Tongue (tissue), 2 donors: Measurements from ENCODE around the gene ZSWIM6. TPM values are rescaled to one million over a fixed set of nuclear protein-coding genes. Genes with fewer than 3 reads are reported as not detected.
A peak's percentile ranks its signal among the peaks of the same experiment; 100 is the strongest.
"Not testable (repeated sequence)": the region's sequence is repeated elsewhere in the genome, so short reads cannot be mapped to it uniquely, and the experiment has no call there.

Source experiments
- DNase-seq: peaks from one replicate; pipeline ENCODE4 v3.0.0-alpha.2; 2015
- total RNA-seq: library from RNA; depleted of rRNA; stranded (reverse); fragments of >200 nt; gene quantifications from one replicate; pipeline ENCODE4 v1.2.3, GENCODE V29; 2014

ZSWIM6 gene
- total RNA-seq, 1 donor from 2014 or later, result 14.5 TPM

DNA sequence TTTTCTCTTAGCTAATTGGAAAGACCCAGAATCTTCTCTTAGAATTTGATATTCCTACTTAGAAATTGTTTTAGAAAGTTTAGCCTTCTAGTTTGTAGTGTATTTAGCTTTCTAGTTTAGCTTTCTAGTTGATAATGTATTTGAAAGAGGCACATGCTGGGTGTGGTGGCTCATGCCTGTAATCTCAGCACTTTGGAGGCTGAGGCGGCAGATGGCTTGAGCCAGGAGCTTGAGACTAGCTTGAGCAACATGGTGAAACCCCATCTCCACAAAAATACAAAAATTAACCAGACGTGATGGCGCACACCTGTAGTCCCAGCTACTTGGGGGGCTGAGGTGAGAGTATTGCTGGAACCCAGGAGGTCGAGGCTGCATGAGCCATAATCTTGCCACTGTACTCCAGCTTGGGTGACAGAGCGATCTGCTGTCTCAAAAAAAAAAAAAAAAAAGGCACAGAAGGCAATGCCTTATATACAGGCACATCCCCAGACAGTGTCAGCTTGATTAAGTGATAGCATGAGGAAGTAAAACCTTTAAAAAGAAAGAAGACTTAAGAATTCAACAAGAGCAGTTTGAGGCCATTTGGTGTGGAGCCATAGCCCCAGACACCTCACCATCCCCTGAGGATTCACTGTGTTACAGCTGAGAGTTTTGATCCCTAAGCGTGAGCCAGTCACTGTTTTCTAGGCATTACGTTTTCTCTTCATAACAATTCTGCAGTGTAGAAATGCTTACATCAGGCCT lies 34.6 kb downstream of the ZSWIM6 start:
- DNase-seq, result no peak

DNA sequence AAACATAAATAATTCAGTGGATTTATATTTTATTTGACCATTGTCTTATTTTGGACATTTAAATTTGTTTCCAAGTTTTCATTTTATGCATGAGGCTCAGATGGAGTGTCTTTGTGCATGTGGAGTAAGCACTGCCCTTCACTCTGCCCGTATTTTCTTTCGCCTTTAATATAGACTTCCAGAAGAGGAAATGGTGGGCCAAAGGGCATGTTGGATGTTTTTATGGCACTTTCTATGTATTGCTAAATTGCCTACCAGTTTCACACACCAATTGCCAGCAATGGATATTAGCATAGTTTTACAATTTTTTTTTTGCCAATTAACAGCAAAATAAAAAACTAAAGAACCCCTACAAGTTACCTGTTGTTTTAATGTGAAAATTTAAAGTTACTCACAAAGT lies 38.4 kb downstream of the ZSWIM6 start:
- DNase-seq, result no peak

DNA sequence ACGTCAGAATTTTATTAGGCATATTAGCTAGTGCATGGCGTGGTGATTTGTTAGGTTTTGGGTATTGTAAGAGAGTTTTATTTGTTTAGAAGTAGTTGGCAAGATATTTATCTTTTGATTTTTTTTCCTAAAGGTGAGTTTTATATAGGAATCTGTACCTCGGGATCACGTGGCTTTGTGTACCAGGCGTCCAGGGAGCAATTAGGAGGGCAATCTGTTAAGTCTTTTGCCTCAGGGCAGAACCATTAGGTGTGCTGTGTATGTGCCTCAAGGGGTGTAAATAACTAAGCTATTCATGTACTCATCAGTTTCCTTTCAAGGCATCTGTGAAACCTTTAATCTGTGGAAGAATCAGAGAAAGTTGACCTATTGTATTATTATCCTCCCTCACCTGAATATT lies 39.4 kb downstream of the ZSWIM6 start:
- no peak for DNase-seq

DNA sequence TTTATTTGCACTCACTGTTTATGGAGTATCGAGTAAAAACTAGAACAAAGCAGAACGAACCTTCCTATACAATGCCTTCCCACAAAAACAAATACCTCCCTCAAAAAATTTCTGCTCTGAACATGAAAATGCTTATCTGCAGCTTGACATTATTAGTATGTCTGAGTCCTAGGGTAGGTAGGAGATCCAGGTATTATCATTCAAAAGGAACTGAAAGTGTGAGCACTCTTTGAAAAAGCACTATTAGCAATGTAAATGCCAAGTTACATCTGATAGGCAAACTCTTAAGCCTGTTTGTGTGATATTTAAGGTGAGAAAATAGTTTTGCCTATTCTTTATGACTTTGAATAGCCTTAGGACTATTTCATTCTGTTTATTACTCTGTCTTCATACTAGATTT lies 47.6 kb downstream of the ZSWIM6 start:
- DNase-seq, result no peak

DNA sequence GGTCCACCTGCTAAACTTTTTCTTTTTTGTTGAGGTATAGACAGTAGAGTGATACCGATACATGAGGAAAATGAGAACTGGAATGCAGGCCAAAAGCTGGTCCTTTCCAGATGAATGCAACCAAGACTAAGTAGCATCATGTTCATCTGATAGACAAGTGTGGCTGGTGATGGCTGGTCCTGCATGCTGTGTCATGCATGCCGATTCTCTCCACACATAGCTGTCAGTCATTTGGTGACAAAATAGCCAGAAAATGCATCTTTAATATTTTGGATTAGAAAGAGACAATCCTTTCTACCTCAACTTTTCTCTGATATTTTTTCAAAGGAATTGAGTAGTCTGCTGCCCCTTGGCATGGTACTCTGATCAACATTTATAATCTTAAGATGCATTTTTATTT lies 49.9 kb downstream of the ZSWIM6 start:
- DNase-seq, result no peak

DNA sequence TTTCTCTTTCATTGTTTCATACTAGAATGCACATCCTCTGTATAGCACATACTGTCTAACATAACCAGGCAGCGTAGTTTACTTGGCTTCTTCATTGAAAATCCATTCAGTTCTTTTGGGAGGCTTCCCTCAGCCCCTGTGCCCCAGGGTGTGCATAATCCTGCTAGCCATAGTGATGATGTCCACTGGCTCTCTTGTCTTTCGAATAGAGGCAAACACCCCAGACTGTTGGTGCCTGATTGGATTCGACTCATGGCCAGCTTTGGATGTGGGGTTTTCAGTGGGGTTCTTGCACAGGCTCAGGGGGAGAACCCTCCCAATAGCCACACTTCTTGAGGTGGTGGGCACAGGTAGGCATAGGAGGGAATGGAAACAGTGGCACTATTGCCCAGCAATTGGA lies 53.6 kb downstream of the ZSWIM6 start:
- no peak for DNase-seq

DNA sequence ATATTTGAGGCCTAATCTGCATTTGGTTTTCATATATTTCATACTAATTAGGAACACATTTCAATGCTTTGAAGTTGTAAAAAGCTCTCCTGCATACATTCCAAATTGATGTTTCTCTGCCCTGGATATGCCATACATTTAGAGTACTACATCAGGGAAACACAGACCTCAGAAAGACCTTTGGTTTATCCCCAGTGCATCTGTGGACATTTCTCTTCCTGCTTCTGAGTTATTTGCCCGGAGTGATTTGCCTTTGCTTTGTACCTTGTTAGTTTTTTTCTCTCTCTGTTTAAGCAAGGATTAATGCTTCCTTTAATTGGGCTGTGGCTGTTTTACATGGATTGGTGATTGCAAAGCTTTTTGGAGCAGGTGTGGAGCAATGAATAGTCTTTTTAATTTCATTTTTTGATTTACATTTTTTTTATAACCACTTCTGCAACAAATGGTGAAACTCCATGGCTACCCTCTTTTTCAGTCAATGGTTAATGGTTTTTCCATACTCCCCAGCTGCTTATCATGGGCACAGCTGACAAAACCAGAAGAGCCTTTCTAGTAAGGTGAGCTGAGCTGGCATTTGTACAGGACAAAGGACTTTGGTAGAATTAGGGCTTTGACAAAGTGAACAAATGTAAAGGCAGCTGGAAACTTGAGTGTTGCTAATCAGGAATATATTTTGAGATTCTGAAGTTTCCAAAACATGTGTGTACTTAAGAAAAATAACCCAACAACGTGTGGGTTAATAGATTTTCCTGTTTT lies 54.2 kb downstream of the ZSWIM6 start:
- DNase-seq, result peak; percentile 82

DNA sequence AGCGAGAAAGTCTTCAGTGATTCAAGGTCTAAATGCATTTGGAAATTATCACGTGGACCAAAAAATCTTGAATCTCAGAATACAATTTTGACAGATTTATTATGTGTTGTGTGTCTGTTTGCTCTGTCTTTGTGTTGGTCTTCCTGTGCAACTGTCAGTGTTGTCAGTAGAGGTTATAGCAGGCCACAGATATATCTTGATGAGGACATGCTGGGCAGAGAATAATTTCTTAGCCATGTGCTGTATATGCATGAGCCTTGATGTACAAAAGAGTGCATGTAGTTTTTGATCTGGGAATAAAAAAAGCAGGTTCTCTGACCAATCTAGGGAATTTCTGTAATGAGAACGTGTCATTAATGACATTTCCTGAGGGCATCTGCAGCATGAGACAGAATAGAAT lies 57.6 kb downstream of the ZSWIM6 start:
- DNase-seq, result no peak

DNA sequence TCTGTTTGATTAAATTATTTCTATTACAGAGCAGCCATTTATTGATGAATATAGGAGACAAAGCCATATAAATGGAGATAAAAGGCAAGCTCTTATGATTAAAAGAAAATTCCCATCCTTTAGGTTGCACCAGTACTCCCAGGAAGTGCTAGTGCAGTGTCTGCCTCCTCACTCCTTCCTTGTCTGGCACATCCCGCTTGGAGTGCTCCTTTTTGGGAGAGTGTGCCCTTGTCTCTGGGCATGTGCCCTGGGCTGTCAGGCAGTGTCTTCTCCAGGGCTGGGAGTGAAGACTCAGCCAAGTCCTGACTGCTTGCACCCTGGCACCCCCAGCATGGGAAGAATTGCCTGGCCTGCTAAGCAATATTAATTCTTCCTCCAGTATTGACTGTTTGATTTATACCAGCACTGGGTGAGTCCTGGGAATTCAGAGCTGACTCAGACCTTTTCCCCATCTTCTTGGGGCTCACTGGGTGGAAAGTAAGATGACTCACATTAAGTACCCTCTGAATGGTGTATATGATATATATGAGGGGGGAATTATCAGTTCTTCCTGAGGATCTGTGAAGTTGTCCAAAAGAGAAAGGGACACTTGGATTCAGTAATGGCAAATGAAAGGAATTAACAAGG lies 62.1 kb downstream of the ZSWIM6 start:
- no peak for DNase-seq

DNA sequence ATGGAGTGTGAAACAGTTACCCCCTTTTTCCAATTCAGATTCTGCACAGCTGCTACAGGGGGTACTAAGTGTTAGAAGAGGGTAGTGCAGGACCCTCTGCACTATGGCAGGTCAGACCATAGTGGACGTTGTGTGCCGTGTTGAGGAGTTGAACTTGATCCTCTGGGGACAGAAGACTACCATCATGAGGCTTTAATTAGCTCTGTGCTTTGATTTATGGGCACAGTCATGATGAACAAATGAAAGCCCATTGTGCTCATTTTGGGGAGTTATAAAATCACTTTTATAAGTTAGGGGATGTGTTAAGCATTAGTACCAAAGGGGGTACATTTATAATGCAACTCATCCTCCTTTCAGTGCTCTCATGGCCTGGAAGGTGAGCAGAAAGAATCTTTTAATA lies 62.7 kb downstream of the ZSWIM6 start:
- no peak for DNase-seq

DNA sequence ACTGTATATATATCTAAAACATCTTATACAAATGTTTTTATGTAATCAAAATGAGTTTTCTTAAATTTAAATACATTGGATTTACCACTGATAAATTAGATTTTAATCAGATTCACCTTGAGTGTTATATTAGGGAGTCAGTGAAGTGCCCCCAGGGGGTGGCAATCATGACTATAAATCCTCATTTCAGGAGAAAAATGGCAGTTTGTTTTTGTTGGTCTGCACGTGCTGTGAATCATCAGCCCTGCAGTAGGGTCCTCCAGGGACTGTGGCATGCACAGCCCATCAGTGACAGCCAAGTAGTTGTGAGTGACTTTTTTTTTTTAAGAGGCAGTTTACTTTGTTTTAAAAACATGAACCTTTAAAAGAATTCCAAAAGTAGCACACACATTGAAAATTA lies 65.2 kb downstream of the ZSWIM6 start:
- no peak for DNase-seq

DNA sequence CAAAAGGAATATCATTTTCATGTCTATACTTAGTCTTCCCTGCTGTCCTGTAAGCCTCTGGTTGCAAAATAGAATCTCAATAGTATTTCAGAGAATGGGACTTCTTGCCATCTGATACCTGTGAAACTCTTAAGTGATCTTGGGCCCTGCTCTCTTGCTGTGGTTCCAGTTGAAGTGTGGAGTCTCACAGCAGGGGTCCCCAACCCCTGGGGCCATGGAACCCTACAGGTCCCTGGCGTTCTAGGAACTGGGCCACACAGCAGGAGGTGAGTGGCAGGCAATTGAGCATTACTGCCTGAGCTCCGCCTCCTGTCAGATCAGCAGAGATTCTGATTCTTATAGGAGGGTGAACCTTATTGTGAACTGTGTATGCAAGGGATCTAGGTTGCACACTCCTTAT lies 65.9 kb downstream of the ZSWIM6 start:
- no peak for DNase-seq

DNA sequence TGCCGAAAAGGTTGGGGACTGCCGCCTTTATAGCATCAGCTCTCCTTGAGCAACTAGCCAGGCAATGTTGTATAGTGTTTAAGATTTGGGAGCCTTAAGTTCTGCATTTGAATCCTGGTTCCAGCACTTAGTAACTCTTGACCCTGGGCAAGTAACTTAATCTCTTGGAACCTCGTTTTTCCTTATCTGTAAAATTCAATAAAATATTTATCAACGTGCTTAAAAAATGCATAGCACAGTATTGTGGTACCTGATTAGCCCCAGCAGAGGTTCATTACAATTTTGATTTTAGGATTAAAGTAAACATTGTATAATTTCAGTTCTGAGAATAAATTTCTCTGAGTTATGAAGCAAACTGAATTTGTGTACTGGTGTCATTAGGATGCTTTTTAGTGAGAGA lies 66.4 kb downstream of the ZSWIM6 start:
- no peak for DNase-seq

DNA sequence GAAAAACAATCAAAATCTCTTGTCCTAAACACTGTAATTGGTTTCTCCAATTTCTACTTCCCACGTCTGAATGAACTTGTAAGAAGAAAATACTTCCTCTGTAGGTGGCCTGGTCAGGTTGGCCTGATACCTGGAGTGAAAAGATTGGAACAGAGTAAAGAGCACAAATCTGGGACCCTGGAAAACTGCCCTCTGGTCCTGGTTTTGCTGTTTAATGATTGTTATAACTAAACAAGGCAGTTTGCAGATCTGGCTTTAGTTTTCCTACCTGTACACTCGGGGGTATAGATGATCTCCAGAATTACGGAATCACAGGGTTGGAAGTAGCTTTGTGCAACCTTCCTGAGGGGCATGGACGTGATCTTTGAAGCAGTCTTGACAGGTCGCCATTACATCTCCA lies 67.6 kb downstream of the ZSWIM6 start:
- DNase-seq, result no peak

DNA sequence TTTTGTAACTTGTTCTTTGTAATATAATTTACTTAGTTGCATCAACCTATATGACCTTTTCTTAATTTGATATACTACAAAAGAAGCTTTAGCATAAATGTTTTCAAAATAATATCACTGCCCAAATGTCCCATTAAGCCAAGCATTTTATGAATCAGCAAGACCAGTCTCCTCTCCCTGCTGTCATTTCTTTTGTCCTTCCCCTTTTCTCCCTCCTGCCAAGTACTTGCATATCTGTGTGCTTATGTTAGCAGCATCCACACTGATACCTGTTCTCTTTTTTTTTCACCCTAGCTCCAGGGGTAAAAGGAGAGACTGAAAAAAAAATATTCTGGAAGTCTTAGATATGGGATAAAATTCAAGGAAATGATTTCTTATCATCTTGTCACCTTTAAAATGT lies 69.7 kb downstream of the ZSWIM6 start:
- DNase-seq, result no peak

DNA sequence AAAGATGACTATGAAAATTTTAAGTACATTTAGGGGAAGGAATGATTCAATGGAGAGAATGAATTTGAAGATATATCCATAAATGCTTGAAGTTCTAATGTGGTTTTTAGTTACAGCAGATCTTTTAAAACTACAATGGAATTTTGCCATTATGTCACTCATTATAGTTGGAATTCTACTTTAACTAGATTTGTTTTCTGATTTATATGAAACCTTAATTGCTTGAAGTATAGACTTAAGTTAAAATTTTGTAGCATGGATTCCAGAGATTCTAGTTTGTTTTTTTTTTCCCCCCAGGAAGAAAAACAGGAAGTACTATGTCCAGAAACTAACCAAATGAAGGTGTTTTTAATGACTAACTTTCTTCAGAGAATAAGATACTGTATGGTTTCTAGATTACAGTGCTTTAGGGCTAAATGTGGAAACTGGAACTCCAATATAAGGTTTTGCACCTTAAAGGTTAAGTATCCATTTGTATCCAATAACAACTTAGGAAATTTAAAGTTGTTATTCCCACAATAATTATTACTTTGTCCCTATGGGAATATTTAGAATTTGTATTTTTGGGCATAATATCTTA lies 70.3 kb downstream of the ZSWIM6 start:
- peak; percentile 18 for DNase-seq

DNA sequence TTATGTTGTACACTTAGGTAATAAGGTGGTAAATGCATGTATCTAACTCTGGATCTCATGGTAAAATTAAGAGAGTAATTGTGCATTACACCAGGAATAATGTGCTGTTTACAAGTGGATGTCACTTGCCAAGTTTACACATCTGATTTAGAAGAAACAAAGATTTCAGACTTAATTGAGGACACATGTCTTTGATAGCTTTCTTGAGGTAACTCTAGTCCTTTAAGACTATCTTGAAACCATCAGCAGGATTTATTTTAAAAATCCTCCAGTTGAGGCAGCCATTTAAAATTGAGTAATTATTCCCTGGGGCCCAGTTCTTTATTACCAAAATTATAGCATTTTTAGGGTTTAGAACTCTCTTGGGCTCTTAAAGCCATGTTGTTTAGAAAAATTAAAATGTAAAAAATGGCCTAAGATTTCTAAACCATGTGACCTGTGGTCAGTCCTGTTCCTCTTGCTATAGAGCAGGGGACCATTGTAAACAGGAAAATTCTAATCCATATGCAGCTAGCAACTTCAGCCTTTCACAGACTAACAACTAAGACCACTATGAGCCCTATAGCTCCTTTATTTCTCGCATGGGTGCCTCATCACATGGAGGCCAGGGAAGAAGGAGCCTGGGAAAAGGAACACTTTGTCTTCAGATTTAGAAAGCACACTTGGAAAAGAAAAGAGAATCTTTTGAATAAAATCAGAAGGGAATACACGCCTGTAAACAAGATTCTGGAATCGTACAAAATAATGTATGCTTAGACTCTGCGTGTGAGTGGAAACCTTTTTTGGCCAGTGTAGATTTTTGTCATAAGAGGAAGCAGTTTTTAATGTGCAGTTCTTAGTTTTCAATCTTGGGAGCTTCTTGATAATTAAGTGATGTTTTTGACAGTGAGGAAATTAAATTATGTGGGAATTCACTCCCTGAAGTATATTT lies 71.2 kb downstream of the ZSWIM6 start:
- peak; percentile 53 for DNase-seq

DNA sequence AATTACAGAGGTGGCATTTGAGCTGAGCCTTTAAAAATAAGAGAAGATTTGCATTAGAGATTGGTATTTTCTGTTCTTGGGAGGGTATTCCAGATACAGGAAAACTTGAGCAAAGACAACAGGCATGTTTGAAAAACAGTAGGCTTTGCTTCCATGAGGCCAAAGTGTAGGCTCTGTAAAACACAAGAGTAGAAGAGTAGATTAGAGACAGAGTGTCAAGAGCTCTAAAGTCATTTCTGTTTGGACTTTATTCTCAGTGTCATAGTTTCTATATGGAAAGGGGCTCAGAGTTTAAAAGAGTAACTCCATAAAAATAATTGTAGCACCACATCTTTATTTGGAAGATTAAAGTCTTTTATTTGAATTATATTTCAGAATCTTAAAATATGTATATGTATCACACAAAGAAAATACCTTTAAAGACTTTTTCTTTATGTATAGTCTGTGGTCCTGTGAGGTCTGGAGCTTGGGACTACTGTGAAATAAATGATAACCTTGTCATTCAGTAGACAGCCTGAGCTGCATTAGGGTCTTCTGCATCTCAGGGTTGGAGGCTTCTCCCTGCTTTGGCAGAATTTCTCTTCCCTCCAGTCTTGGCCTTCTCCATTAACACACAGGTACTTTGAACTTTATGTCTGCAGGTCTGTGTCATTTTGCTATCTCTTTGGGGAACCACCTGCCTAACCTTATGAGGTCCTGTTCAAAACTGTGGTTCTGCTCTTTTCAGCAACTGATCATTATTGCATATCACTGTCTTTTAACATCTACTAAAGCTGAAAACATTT lies 73.6 kb downstream of the ZSWIM6 start:
- no peak for DNase-seq

DNA sequence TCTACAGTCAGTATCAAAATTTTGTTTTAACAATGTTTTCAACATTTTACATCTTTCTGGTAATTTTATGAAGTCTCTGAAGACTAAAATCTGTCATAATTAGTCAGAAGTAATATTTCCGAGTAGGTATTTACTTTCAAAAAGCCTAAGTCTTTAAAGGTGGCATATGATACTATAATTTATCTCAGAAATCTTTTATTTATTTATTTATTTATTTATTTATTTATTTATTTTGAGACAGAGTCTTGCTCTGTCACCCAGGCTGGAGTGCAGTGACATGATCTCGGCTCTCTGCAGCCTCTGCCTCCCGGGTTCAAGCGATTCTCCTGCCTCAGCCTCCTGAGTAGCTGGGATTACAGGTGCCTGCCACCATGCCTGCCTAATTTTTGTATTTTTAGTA lies 74.4 kb downstream of the ZSWIM6 start:
- not testable (repeated sequence) for DNase-seq

DNA sequence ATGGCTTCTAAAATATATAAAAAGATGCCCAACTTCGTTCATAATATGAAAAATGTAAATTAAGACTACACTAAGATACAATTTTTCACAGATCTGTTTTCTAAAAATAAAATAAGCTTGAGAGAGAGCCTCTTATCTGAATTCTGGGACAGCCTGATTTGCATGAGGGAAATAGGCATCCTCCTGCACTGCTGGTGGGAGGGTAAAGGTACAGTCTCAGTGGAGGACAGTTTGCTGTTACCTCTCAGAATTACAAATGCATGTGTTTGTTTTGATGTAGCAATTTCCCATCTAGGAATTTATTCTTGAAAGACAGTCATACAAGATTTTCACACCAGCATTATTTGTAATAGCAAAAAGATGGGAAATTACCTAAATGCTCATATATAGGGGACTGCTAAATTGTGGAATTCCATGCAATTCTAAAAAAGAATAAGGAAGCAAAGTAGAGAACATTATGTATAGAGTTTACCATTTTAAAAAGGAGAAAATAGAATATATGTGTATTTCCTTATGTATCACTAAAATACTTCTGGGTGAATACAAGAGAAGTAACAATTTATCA lies 75.7 kb downstream of the ZSWIM6 start:
- DNase-seq, result no peak
